ENCODE measurements around the gene SPATA46.

GRCh38 chr1:162421258-162422164 lies 44.9 kb upstream of the SPATA46 start:
- TF ChIP-seq CTCF (IDR thresholded peaks at IDR 0.05; ENCODE audit: insufficient read depth, low read length, poor library complexity, severe bottlenecking) (no peak), EZH2phosphoT487 (conservative IDR thresholded peaks at IDR 0.05; ENCODE audit: low read length) (no peak)

All from SU-DHL-6 (cell line).